Stimulated activated CD8-positive, alpha-beta memory T cell treated with anti-CD3 and anti-CD28 coated beads, Interleukin-4, amount 100 ng/mL, for 4 hours (primary cell): ENCODE data around the gene CNOT4.

Experiments used
- DNase-seq, 2 donors: peaks; one replicate each; pipeline ENCODE4 v3.0.0-alpha.2; 2020; ENCODE audit warnings: low read depth in 2 of 2, low spot score in 1 of 2

Gene CNOT4

DNA sequence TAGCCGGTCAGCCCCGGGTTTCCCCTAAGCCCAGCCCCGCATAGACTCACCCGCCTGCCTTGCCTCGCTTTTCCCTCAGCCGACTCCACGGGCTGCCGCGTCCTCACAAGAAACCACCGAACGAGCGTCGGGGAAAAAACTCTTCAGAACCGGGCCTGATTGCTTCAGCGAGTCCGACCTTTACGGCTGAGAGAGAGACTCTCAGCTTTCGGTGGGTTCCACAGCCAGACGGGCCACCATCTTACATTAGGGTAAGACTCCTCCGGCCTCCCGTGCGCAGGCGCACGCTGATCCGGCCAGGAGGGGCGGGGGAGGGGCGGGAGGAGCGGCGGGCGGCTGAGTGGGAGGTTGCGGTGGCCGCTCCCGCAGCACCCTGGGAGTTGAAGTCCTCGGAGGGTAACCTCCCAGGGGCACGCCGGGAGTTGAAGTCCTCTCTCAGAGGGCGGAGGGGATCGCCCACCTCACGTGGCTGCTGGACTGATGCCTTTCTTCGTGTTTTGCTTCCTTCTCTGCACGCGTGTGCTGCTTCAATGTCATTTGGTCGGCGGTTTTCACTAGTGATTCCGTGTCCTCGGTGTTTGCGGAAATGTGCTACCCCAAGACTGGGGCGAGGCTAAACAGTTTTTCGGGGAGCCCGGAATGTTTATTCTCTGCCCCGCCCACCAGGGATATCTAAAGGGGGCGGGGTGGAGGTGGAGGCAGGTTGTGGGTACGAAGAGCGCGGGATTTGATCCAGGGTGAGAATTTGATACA, at the start of gene CNOT4:
CNOT4 (minus strand) TSS at position 264 of the 753 bp plus-strand sequence. CDS start 71,771 bp downstream, outside the sequence.
- DNase-seq = peak; percentile 88 to 96

GRCh38 chr7:135558881-135559280, 49.0 kb upstream of the CNOT4 start:
- DNase-seq = no peak

- DNase-seq = peak; percentile 20 to 29
Measured at GRCh38 chr7:135558337-135558767, 48.5 kb upstream of the CNOT4 start.

DNA sequence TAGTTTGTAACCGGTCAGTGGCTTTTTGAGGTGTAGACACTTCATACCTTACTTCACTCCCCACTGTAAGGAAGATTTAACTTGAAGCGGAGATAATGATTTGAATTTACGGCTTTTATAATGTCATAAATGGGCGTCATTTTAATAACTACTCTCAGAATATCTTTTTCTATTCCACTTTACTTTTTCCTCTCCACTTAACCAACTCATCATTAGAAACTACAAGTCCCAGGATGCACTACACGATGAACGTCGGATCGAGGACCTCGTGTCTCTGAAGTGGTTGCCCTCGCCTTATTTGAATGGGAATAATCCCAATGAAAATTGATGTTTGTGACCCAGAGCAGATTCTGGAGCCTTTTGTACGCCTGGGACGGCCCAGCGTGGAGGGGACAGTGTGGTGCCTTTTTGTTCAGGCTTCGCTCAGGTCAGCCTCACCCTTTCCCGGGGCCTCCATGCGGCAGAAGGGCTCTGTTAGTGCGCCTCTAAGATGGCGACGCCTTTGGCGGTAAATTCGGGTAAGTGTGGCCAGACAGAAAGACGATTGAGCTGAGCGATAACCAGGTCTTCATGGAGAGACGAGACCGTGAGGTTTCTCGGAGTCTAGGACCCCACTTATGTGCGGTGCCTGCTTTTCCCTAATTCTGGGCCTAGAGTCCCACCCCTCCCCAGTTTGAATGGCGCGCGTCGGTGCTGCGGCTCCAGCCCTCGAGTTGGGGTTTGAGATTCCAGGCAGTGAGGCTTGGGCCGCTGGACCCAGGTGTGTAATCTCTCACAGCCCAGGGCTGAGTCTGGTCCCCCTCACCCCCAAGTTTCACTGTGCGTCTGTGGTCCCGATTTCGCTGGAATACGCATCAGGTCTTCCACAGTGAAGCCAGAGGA, 47.8 kb upstream of the CNOT4 start, which contains the start of gene NUP205:
NUP205 (plus strand) TSS at position 463 of the 882 bp plus-strand sequence; CDS start at position 491, 28 bp downstream.
- DNase-seq = peak; percentile 37 to 54

DNA sequence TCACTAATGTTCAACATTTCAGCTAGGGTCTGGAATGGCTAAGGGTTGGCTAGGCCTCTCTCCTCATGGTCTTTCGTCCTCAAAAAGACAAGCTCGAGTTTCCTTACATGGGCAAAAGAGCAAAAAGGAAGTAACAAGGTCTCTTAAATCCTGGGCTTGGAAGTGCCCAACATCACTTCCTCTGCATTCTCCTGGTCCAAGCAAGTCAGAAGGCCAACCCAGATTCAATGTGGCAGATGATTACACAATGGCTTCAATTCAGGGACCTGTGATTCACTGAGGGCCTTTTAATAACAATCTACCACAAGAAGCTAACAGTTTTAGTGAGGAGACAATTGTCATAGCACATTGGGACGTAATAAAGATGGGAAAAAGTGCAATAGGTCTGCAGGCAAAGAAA, 43.4 kb upstream of the CNOT4 start:
- no peak for DNase-seq

GRCh38 chr7:135552148-135552547, 42.2 kb upstream of the CNOT4 start:
- DNase-seq = no peak

- DNase-seq = no peak
Measured at GRCh38 chr7:135550196-135550595, 40.3 kb upstream of the CNOT4 start.

DNA sequence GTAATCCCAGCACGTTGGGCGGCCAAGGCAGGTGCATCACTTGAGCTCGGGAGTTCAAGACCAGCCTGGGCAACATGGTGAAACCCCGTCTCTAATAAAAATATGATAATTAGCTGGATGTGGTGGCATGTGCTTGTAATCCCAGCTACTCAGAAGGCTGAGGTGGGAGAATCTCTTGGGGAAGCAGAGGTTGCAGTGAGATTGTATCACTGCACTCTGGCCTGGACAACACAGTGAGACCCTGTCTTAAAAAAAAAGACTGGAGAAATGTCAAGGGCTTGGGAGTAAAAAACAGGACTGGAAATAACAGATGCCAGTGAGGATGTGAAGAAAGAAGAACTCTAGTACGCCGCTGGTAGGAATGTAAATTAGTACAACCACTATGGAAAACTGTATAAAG, 31.1 kb upstream of the CNOT4 start:
- DNase-seq = no peak

DNA sequence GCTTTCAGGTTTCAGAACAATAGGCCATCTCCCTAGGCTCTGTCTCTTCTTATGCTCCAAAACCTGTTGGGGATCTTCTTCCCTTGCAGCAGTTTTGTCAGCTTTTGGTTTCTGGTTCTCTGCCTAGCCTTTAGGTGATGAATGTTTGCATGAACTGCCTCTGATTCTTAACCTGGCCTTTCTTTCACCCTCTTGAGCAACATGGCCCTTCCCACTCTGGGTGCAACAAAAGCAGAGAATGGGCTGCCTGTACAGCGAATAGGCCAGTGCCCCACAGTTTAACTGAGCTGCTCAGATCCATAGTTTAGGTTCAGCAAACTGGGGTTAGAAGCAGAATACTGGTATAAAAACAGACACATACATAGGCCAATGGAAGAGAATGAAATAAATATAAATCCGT, 29.7 kb upstream of the CNOT4 start:
- DNase-seq = no peak

DNA sequence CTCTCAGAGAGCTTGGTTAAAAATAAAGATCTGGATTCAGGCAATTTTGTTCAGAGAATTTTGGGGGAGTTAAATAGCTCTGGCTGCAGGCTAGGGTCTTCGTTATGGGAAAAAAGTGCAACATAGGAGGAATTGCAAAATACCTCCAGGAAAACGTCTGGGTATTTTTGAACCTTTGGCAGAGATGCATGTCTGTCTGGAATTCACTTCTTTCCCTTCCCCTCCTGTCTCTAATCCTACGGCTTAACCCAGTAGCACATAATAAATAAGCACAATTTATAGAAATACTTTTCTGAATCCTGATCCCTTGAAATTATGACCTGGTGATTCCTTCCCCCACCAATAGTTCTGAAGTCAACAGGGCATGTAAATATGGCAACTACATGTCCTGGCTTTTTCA, 28.5 kb upstream of the CNOT4 start:
- no peak for DNase-seq

GRCh38 chr7:135537905-135538304, 28.0 kb upstream of the CNOT4 start:
- DNase-seq = no peak

DNA sequence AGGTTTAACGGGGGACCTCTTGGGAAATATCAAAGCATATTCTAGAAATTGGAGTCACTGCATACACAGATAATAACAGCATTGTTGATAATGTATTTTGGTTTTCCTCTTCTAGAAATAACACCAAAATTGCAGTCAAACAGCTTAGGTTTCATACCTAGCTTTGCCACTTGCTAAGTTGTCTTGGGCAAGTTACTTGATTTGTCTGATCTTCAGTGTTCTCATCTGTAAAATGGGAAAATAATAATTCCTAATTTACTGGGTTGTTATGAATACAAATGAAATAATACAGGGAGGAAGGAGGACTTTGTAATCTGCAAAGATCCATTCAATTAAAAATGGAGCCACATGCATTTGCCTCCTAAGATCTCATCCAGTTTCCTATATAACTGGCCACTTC, 27.6 kb upstream of the CNOT4 start:
- no peak for DNase-seq

GRCh38 chr7:135536150-135536549, 26.2 kb upstream of the CNOT4 start:
- DNase-seq = no peak

DNA sequence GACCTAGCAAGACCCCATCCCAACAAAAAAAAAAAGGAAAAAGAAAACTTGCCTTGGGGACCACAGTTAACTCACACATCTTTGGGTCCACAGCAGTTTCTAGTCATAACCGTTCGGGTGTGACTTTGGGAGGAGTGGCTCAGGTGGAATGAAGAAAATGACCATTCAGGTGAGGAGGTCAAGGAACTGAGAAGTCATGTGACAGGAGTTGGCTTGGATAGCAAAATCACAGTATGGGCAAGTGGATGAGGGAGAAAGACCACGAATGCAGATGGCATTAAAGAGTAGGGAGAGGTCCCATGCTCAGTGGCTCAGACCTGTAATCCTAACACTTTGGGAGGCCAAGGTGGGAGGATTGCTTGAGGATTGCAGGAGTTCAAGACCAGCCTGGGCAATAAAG, 17.1 kb upstream of the CNOT4 start:
- DNase-seq = no peak

DNA sequence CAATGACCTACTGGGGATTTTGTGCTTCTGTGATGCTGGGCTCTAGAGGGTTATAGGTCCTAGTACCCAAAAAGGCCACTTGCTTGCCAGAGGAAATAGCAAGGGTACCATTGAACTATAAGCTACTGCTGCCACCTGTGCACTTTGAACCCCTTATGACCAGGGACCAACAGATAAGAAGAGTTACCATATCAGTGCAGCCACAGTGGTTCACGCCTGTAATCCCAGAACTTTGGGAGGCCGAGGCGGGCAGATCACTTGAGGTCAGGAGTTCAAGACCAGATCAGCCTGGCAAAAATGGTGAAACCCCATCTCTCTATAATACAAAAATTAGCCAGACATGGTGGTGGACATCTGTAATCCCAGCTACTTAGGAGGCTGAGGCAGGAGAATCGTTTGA, 15.5 kb upstream of the CNOT4 start:
- DNase-seq = no peak

GRCh38 chr7:135523146-135523545, 13.2 kb upstream of the CNOT4 start:
- no peak for DNase-seq

- no peak for DNase-seq
Measured at GRCh38 chr7:135522509-135522908, 12.6 kb upstream of the CNOT4 start.

DNA sequence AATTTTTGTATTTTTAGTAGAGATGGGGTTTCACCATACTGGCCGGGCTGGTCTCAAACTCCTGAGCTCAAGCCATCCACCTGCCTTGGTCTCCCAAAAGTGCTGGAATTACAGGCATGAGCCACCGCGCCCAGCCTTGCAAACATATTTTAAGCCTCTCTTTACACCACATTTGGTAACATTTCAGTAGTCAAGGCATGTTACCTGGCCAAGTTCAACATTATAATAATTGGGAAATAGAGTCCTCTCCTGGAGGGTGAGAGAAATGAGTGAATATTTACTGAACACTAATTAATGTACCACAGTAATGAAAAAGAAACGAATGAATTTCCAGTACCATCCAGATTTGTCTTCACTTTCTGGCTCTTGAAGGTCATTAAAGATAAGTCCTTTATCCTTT, 10.0 kb upstream of the CNOT4 start:
- DNase-seq = no peak

DNA sequence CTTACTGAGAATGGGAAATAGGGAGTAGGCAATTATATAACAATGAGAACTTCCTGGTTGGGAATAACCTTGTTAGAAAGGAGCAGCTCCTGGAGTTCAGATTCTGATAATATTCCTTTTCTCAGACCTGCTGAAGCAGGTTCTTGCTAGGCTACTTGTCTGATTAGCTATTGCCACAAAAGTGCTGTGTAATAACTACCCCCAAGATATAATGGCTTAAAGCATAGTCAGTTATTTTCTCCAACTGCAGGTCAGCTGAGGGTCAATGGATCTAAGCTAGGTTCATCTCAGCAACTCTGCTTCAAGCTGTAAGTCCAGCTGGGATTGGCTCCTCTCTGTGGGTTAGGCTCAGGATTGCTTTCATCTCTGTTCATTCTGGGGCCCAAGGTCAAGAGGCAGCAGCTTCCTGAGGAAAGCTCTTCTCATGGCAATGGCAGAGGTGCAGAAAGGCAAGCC, 9.4 kb upstream of the CNOT4 start:
- no peak for DNase-seq

DNA sequence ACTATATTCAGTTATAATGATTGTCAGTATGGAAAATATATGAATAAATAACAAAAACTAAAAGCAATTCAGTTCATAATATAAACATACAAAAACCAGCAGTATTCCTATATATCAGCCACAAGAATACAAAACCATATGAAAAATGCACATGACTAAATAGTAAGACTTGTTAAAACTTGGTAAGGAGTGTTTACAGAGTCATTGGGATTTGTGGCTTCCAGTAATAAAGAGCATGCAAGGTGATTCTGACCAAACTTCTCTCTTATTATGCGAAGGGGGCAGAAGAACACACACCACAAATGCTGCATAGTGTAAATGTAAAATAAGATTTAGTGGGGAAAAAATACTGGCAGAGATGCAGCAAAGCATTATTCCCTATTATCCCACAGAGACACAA, 8.8 kb upstream of the CNOT4 start:
- no peak for DNase-seq

DNA sequence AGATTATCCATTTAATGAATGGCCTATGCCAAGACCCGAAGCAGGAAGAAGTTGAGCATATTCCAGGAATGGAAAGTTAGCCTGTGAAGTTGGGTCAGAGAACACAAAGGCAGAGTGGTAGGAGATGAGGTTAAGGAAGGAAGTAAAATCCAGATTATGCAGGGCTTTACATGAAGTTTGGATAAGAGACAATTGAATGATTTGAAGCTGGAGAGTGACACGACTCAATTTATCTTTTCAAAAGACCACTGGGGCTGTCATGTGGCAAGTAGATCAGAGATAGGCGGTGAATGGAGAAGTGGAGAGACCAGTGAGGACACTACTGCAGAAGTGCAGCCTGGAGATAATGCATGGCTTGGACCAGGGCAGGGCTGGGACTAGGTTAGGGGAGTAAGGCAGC, 7.2 kb upstream of the CNOT4 start:
- DNase-seq = no peak

- no peak for DNase-seq
Measured at GRCh38 chr7:135514856-135515255, 5.0 kb upstream of the CNOT4 start.
